B cell (primary cell): Measurements from ENCODE around the gene FLNB. TPM values are rescaled to one million over a fixed set of nuclear protein-coding genes. Genes with fewer than 3 reads are reported as not detected.

ENCODE experiments used
- ATAC-seq: fragments of 200-7000 bp; cut with Tn5 transposase; one replicate; pipeline ENCODE4 v1.10.0; 2021; ENCODE audit warnings: low read depth, mild to moderate bottlenecking, moderate number of reproducible peaks, moderate library complexity
- CTCF ChIA-PET: fragments of 350-600 bp; sonication (Branson Sonifier 250); formaldehyde crosslinking; loops from one replicate; lab custom pipeline; 2021; ENCODE audit warnings: antibody characterized with exemption, inconsistent platforms; lab: Charles Lee
- POLR2A ChIA-PET: fragments of 350-600 bp; sonication (Branson Sonifier 250); formaldehyde crosslinking; loops from one replicate; lab custom pipeline; 2021; ENCODE audit warnings: antibody characterized with exemption; lab: Charles Lee
- DNase-seq: peaks from one replicate; pipeline ENCODE4 v3.0.0; 2013
- H2AFZ ChIP-seq: 2 replicates; pipeline ENCODE4 v1.6.1; 2012; ENCODE audit warnings: mild to moderate bottlenecking, low read depth, low read length; ENCODE audit not compliant: insufficient read depth, poor library complexity, severe bottlenecking
- H3K27ac ChIP-seq, 2 donors: 1 replicate in 1 of 2; 2 replicates in 1 of 2; pipeline ENCODE4 v1.5.1; 2012 to 2013; ENCODE audit warnings: low read length in 2 of 2, mild to moderate bottlenecking in 2 of 2, moderate library complexity in 1 of 2
- H3K27me3 ChIP-seq, 4 experiments: fragments of 200-600 bp in 1 of 4; sonication (generic) in 1 of 4; replicated peaks in 1 of 4; 1 replicate in 2 of 4; 2 replicates in 2 of 4; pipeline versions ENCODE4 v1.6.1 to v1.7.0; 2013 to 2016; ENCODE audit warnings: low read length in 3 of 4, mild to moderate bottlenecking in 2 of 4, mixed read lengths in 1 of 4, moderate library complexity in 1 of 4; ENCODE audit not compliant: insufficient read depth in 4 of 4, control insufficient read depth in 3 of 4; ENCODE audit errors: control extremely low read depth in 1 of 4
- H3K36me3 ChIP-seq, 2 experiments: replicated peaks in 1 of 2; 1 replicate in 1 of 2; 2 replicates in 1 of 2; pipeline versions ENCODE4 v1.6.1 to v1.7.1; 2013; ENCODE audit warnings: low read length in 1 of 2; ENCODE audit not compliant: insufficient read depth in 2 of 2, control insufficient read depth in 1 of 2; ENCODE audit errors: control extremely low read depth in 1 of 2, extremely low read depth in 1 of 2
- H3K4me1 ChIP-seq, 2 donors: fragments of 200-600 bp in 1 of 2; sonication (generic) in 1 of 2; 1 replicate in 1 of 2; 2 replicates in 1 of 2; pipeline versions ENCODE4 v1.5.1 to v1.6.1; 2013 to 2017; ENCODE audit warnings: low read length in 2 of 2; ENCODE audit not compliant: control insufficient read depth in 2 of 2, insufficient read depth in 2 of 2
- H3K4me2 ChIP-seq: replicated peaks from 2 replicates; pipeline ENCODE3; 2012; ENCODE audit warnings: mild to moderate bottlenecking, low read depth, low read length; ENCODE audit not compliant: poor library complexity, severe bottlenecking
- H3K4me3 ChIP-seq, 5 experiments: fragments of 200-600 bp in 1 of 5; sonication (generic) in 1 of 5; 1 replicate in 3 of 5; 2 replicates in 2 of 5; pipeline versions ENCODE4 v1.5.1 to v1.7.0; 2011 to 2016; ENCODE audit warnings: low read length in 4 of 5, mild to moderate bottlenecking in 4 of 5, low read depth in 2 of 5, control low read depth in 1 of 5, moderate library complexity in 1 of 5; ENCODE audit not compliant: insufficient read depth in 1 of 5; ENCODE audit errors: control extremely low read depth in 1 of 5, extremely low read depth in 1 of 5
- H3K79me2 ChIP-seq: fragments of 200-600 bp; sonication (generic); one replicate; pipeline ENCODE4 v1.6.0; 2016; ENCODE audit warnings: low read length; ENCODE audit not compliant: control insufficient read depth, insufficient read depth
- H3K9ac ChIP-seq: fragments of 200-600 bp; sonication (generic); 2 replicates; pipeline ENCODE4 v1.6.1; 2017; ENCODE audit warnings: mild to moderate bottlenecking, low read length, moderate library complexity
- H3K9me3 ChIP-seq, 3 donors: one replicate each; pipeline versions ENCODE4 v1.6.1 to v1.7.1; 2013; ENCODE audit warnings: low read length in 2 of 3; ENCODE audit not compliant: control insufficient read depth in 2 of 3, insufficient read depth in 1 of 3; ENCODE audit errors: control extremely low read depth in 1 of 3
- H4K20me1 ChIP-seq: 2 replicates; pipeline ENCODE4 v1.6.0; 2012; ENCODE audit warnings: mild to moderate bottlenecking, low read length; ENCODE audit not compliant: insufficient read depth, control insufficient read depth, poor library complexity, severe bottlenecking
- H3K27ac Mint-ChIP-seq: one replicate; pipeline ENCODE4 v1.8.0; 2021; ENCODE audit warnings: mixed read lengths
- H3K27me3 Mint-ChIP-seq: one replicate; pipeline ENCODE4 v1.8.0; 2021; ENCODE audit warnings: mixed read lengths
- H3K4me1 Mint-ChIP-seq: one replicate; pipeline ENCODE4 v1.8.0; 2021; ENCODE audit warnings: mixed read lengths
- H3K4me3 Mint-ChIP-seq: one replicate; pipeline ENCODE4 v1.8.0; 2021; ENCODE audit warnings: mixed read lengths
- H3K9me3 Mint-ChIP-seq: one replicate; pipeline ENCODE4 v1.8.0; 2022; ENCODE audit warnings: mixed read lengths; ENCODE audit not compliant: insufficient read depth
- EZH2 ChIP-seq: IDR thresholded peaks from 2 replicates; pipeline ENCODE4 v1.6.1; 2012; ENCODE audit warnings: borderline replicate concordance, low read depth, mild to moderate bottlenecking, moderate library complexity, low read length; ENCODE audit not compliant: insufficient read depth, poor library complexity, severe bottlenecking
- WGBS: methylation state at CpG from one replicate; pipeline ENCODE4 v1.1.5; 2013; ENCODE audit warnings: missing lambda C conversion rate; ENCODE audit not compliant: insufficient coverage; 5-methylcytosine and 5-hydroxymethylcytosine counted together
- intact Hi-C: fragments of 100-400 bp; cut with micrococcal nuclease; formaldehyde crosslinking; loops from one replicate; pipeline ENCODE4 v1.10.0; 2022
- polyA plus RNA-seq: library from polyadenylated mRNA; depleted of rRNA; stranded (reverse); fragments of >200 nt; gene quantifications from 2 replicates; pipeline ENCODE4 v1.2.3, GENCODE V29; 2012
- total RNA-seq, 2 donors: library from RNA; stranded (reverse); fragments of 120-200 nt in 1 of 2; gene quantifications; 1 replicate in 1 of 2; 2 replicates in 1 of 2; pipeline versions ENCODE4 v1.2.3 to v1.2.4, GENCODE V29; 2013 to 2022
- TF ChIP-seq, protein P1 (sequence below): fragments of 200-600 bp; IDR thresholded peaks from one replicate; pipeline ENCODE4 v1.8.0; 2022; ENCODE audit warnings: antibody characterized with exemption, mild to moderate bottlenecking

Gene FLNB
- total and polyA plus RNA-seq, 2 donors (not counting 1 experiment from before 2014, with no cell fraction given) = 25.5 to 28.3 TPM

DNA sequence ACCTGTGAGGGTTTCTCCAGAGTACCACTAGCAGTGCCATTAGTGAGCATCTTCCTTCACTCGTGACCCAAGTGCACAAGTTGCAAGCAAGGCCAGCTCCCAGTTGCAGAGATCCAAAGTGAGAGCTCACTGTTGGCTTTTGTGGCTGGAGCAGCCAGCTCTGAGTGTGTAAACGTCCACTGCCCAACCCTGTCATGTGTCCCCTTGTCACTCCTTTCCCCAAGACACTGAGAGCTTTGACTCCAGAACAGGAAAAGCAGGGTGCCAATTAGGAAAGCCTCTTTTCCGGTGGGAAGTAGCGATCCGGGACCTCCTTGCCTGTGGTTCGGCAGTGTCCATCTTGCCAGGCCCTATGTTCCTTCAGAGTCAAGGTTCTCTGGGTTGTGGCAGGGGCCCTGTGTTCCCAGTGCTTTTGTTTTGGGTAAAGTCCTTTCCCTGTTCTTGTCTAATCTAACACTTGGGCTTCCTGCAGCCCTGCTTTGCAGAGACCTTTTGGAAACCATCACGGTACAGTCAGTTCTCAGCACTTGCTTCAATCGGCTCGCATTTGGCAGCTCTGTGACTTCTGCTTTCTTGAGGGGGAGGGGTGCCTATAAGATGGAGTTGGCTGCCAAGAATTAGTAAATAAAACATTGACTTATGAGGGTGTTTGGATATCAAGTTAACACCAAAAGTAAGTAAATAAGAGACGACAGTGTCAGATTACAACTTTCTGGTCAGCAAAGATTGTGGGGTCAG is 112.0 kb downstream of the FLNB start:
- peak overlapping the region; percentile 24 for H3K4me3 Mint-ChIP-seq
- Histone ChIP-seq H3K4me3 (no peak overlapping the region), H3K79me2 (no peaks in the 10 kb centered on the region), H4K20me1 (no peaks in the 10 kb centered on the region), H3K36me3 (peaks cover 0 to 19% of the 10 kb centered on the region in 2 experiments), H3K27me3 (no peaks in the 10 kb centered on the region), H2AFZ (peak overlapping the region; percentile 16), H3K4me2 (peak overlapping the region; percentile 42), H3K4me1 (peaks cover 43 to 52% of the 10 kb centered on the region in 2 donors), H3K9ac (no peak overlapping the region), H3K9me3 (no peaks in the 10 kb centered on the region), H3K27ac (no peak overlapping the region)
- WGBS = 56% methylated on average over 10 of the region's 10 CpGs
- intact Hi-C loops = no loop called here
- no peaks in the 10 kb centered on the region for H3K27me3 Mint-ChIP-seq
- POLR2A ChIA-PET = no interaction called here
- ATAC-seq = no peak
- TF ChIP-seq EZH2 = no peak
- TF ChIP-seq, protein P1, sequence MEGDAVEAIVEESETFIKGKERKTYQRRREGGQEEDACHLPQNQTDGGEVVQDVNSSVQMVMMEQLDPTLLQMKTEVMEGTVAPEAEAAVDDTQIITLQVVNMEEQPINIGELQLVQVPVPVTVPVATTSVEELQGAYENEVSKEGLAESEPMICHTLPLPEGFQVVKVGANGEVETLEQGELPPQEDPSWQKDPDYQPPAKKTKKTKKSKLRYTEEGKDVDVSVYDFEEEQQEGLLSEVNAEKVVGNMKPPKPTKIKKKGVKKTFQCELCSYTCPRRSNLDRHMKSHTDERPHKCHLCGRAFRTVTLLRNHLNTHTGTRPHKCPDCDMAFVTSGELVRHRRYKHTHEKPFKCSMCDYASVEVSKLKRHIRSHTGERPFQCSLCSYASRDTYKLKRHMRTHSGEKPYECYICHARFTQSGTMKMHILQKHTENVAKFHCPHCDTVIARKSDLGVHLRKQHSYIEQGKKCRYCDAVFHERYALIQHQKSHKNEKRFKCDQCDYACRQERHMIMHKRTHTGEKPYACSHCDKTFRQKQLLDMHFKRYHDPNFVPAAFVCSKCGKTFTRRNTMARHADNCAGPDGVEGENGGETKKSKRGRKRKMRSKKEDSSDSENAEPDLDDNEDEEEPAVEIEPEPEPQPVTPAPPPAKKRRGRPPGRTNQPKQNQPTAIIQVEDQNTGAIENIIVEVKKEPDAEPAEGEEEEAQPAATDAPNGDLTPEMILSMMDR = no peak
- no peaks in the 10 kb centered on the region for H3K9me3 Mint-ChIP-seq
- H3K4me1 Mint-ChIP-seq = peaks cover 52% of the 10 kb centered on the region
- peak overlapping the region; percentile 10 for H3K27ac Mint-ChIP-seq
- CTCF ChIA-PET = no interaction called here
- peak; percentile 53 for DNase-seq

DNA sequence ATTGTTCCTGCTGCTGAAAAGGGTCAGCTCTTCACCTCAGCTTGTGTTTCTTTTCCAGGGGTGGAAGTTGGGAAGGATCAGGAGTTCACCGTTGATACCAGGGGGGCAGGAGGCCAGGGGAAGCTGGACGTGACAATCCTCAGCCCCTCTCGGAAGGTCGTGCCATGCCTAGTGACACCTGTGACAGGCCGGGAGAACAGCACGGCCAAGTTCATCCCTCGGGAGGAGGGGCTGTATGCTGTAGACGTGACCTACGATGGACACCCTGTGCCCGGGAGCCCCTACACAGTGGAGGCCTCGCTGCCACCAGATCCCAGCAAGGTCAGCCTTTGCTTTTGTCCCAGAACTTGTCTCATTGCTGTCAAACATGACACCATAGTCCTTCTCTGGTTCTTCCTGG is 113.0 kb downstream of the FLNB start:
- no peaks in the 10 kb centered on the region for H3K27me3 Mint-ChIP-seq
- Histone ChIP-seq H4K20me1 (no peaks in the 10 kb centered on the region), H3K4me3 (no peak overlapping the region), H3K9ac (no peak overlapping the region), H3K79me2 (no peaks in the 10 kb centered on the region), H3K27me3 (no peaks in the 10 kb centered on the region), H3K4me1 (peaks cover 35 to 43% of the 10 kb centered on the region in 2 donors), H3K9me3 (no peaks in the 10 kb centered on the region), H3K36me3 (peaks cover 0 to 23% of the 10 kb centered on the region in 2 experiments), H2AFZ (no peak overlapping the region), H3K27ac (no peak overlapping the region), H3K4me2 (no peak overlapping the region)
- no peak for ATAC-seq
- ChIA-PET POLR2A (no interaction called here), CTCF (no interaction called here)
- intact Hi-C loops = no loop called here
- no peak for TF ChIP-seq EZH2
- TF ChIP-seq, protein P1 = no peak
- WGBS = 97% methylated on average over 11 of the region's 11 CpGs
- peaks cover 42% of the 10 kb centered on the region for H3K4me1 Mint-ChIP-seq
- no peak overlapping the region for H3K4me3 Mint-ChIP-seq
- H3K9me3 Mint-ChIP-seq = no peaks in the 10 kb centered on the region
- no peak for DNase-seq
- no peak overlapping the region for H3K27ac Mint-ChIP-seq
